Measurements from ENCODE around the gene IPCEF1.

DNA sequence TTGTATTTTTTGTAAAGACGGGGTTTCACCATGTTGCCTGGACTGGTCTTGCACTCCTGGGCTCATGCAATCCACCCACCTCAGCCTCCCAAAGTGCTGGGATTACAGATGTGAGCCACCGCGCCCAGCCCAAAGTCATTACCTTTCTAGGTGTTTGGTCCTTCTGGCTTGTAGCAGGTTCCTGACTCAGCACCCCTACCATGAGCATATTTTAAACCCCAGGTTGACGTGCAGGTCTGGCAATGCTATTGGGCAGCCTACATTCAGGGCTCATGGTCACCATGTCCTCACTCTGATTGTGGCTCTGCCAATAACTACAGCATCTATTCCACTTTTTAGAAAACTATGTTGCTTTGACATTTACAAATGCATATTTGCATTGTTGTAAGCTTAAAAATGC is 59.4 kb downstream of the IPCEF1 start:
- TF ChIP-seq, protein P1, sequence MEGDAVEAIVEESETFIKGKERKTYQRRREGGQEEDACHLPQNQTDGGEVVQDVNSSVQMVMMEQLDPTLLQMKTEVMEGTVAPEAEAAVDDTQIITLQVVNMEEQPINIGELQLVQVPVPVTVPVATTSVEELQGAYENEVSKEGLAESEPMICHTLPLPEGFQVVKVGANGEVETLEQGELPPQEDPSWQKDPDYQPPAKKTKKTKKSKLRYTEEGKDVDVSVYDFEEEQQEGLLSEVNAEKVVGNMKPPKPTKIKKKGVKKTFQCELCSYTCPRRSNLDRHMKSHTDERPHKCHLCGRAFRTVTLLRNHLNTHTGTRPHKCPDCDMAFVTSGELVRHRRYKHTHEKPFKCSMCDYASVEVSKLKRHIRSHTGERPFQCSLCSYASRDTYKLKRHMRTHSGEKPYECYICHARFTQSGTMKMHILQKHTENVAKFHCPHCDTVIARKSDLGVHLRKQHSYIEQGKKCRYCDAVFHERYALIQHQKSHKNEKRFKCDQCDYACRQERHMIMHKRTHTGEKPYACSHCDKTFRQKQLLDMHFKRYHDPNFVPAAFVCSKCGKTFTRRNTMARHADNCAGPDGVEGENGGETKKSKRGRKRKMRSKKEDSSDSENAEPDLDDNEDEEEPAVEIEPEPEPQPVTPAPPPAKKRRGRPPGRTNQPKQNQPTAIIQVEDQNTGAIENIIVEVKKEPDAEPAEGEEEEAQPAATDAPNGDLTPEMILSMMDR (IDR thresholded peaks at IDR 0.05): no peak
- TF ChIP-seq POLR2A (IDR thresholded peaks at IDR 0.05): no peak
